Aorta (tissue), 5 donors: Measurements from ENCODE around the gene ALDH5A1. TPM values are rescaled to one million over a fixed set of nuclear protein-coding genes. Genes with fewer than 3 reads are reported as not detected.
A peak's percentile ranks its signal among the peaks of the same experiment; 100 is the strongest.

Experiments used
- ATAC-seq: fragments of 200-7000 bp; cut with Tn5 transposase; one replicate; pipeline ENCODE4 v1.9.1; 2022; ENCODE audit warnings: moderate library complexity; ENCODE audit not compliant: low FRiP score
- DNase-seq, 2 donors: peaks; one replicate each; pipeline ENCODE4 v3.0.0-alpha.2; 2020
- H3K27ac ChIP-seq, 2 donors: one replicate each; pipeline ENCODE4 v1.5.1; 2013; ENCODE audit warnings: low read length in 2 of 2, mild to moderate bottlenecking in 2 of 2, moderate library complexity in 2 of 2, control low read depth in 1 of 2, inconsistent platforms in 1 of 2, low read depth in 1 of 2
- H3K27me3 ChIP-seq, 2 donors: one replicate each; pipeline ENCODE4 v1.6.1; 2013; ENCODE audit warnings: control low read depth in 1 of 2, low read length in 1 of 2, mild to moderate bottlenecking in 1 of 2, moderate library complexity in 1 of 2; ENCODE audit not compliant: insufficient read depth in 2 of 2, control insufficient read depth in 1 of 2
- H3K36me3 ChIP-seq, 2 donors: one replicate each; pipeline ENCODE4 v1.6.1; 2013; ENCODE audit warnings: control low read depth in 1 of 2, low read length in 1 of 2, mild to moderate bottlenecking in 1 of 2; ENCODE audit not compliant: insufficient read depth in 2 of 2, control insufficient read depth in 1 of 2
- H3K4me1 ChIP-seq, 2 donors: one replicate each; pipeline ENCODE4 v1.6.1; 2013; ENCODE audit warnings: low read length in 2 of 2, control low read depth in 1 of 2, mild to moderate bottlenecking in 1 of 2, moderate library complexity in 1 of 2; ENCODE audit not compliant: insufficient read depth in 2 of 2, control insufficient read depth in 1 of 2
- H3K4me3 ChIP-seq, 2 donors: one replicate each; pipeline ENCODE4 v1.5.1; 2013; ENCODE audit warnings: low read length in 2 of 2, control low read depth in 1 of 2, mild to moderate bottlenecking in 1 of 2
- H3K9me3 ChIP-seq: one replicate; pipeline ENCODE4 v1.6.1; 2013; ENCODE audit warnings: mild to moderate bottlenecking, low read length; ENCODE audit not compliant: control insufficient read depth
- WGBS, 2 donors: extraction: QIAGEN DNeasy Blood & Tissue Kit; methylation state at CpG; one replicate each; pipeline ENCODE4 v1.1.7; 2013; 5-methylcytosine and 5-hydroxymethylcytosine counted together
- intact Hi-C, 2 donors: fragments of 100-400 bp; cut with DNase I; formaldehyde crosslinking; loops; one replicate each; pipeline versions ENCODE4 v1.14.2 to v1.15.0; 2022
- long read RNA-seq, 2 donors: library from polyadenylated mRNA; unstranded; transcript quantifications; one replicate each; pipeline ENCODE4 v2.0.0, GENCODE V29; 2020 to 2021
- polyA plus RNA-seq, 2 donors: library from polyadenylated mRNA; stranded (reverse); fragments of 200-250 nt; gene quantifications; one replicate each; pipeline ENCODE4 v1.2.3, GENCODE V29; 2013
- total RNA-seq, 2 donors: library from RNA; stranded (reverse); fragmentation: NEBNext Ultra II Directional; extraction: Animal tissue kit (Norgen Biotek cat#: 25700); gene quantifications; one replicate each; pipeline ENCODE4 v1.2.1, GENCODE V29; 2021
- donor health status: healthy with polysubstance abuse.
- donor health status: Bipolar disorder and iron deficiency.
- donor health status: DM: no; HTN: no; CAD: no.
- donor health status: DM: no; HTN: no; CAD: no.
- donor health status: DM: yes; HTN: yes; CAD: no.

ALDH5A1 gene
- total RNA-seq (1 to 10 TPM; 5.1 to 8.2 TPM), polyA plus RNA-seq (1 to 10 TPM; 2.1 to 4.9 TPM)
- long read RNA-seq, donor 1, full-length matches to known transcripts, result 1 of 2 reads
- long read RNA-seq, donor 1, partial matches to known transcripts, result 0 of 2 reads
- long read RNA-seq, donor 1, other reads (novel, unspliced or antisense), result 1 of 2 reads
- long read RNA-seq, donor 2, full-length matches to known transcripts, result 1 of 3 reads
- long read RNA-seq, donor 2, partial matches to known transcripts, result 0 of 3 reads
- long read RNA-seq, donor 2, other reads (novel, unspliced or antisense), result 2 of 3 reads

DNA sequence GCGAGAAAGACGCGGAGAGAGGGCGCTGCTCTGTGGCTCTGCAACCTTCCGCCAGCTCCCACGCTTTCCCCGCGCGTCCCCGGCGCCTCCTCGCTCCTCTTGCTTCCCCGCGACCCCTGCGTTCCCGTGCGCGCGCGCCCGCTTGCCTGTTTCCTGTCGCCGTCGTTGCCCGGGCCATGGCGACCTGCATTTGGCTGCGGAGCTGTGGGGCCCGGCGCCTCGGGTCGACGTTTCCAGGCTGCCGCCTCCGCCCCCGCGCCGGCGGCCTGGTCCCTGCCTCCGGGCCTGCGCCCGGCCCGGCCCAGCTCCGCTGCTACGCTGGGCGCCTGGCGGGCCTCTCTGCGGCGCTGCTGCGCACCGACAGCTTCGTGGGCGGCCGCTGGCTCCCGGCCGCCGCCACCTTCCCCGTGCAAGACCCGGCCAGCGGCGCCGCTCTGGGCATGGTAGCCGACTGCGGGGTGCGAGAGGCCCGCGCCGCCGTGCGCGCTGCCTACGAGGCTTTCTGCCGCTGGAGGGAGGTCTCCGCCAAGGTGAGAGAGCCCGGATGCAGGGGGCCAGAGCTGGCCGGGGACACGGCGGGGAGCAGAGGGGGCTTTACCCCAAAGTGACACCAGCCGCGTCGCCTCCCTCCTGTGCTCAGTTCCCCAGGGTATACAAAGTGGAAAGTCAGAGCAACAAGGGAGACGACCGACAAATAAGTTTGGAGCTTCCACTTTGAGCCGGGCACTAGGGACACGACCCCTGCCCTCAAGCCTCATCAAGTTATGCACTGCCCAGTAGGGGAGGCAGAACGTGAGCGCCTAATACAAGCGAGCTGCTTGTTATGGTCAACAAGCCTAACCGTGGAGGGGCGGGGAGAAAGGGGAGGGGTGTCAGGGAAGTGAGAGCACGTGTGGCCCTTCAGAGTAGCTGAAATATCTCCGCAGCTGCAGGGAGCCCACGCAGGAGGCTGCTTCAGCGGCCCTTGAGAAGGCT is at the start of gene ALDH5A1:
Gene ALDH5A1 (plus strand): TSS at position 149 of the 975 bp plus-strand sequence. CDS start 28 bp downstream, at position 177.
- 0% methylated on average over 83 to 93 of the region's 93 CpGs for WGBS, 2 donors
- no peaks in the 10 kb centered on the region for H3K36me3 ChIP-seq
- H3K4me3 ChIP-seq, result peak within 1 kb of the TSS; percentile 71 to 74
- H3K27me3 ChIP-seq, result no peaks in the 10 kb centered on the region
- ATAC-seq (peak; percentile 88), DNase-seq (peak; percentile 83 to 91)
- no peaks in the 10 kb centered on the region for H3K4me1 ChIP-seq
- peak within 1 kb of the TSS in 1 of 2 donors; percentile 60 for H3K27ac ChIP-seq
- intact Hi-C loops, result loop anchor here in 1 of 2 donors (10.0 kb wide), 1 partner anchor 60 kb away; no protein-coding TSS in a partner anchor
- no peaks in the 10 kb centered on the region for H3K9me3 ChIP-seq

DNA sequence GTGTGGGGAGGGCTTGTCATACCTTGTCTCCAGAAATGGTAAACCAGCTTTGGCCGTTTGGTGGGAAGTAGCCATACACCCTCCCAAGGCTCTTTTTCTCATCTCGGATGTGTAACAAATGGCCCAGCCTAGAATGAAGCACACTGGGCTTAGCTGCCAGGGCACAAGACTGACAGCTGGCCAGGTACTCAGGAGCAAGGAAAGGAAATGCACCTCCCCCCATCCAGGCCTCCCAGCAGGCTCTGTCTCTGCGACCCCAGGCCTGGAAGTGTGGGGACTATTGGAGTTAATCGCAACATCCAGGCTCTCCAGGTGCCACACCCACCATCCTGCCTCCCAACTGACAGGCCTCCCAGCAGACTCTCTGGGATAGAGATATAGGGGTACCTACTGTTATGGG is 49.1 kb upstream of the ALDH5A1 start:
- Histone ChIP-seq H3K9me3 (no peaks in the 10 kb centered on the region), H3K4me3 (no peak overlapping the region), H3K4me1 (no peaks in the 10 kb centered on the region), H3K27me3 (no peaks in the 10 kb centered on the region), H3K27ac (no peak overlapping the region), H3K36me3 (peaks cover 2 to 3% of the 10 kb centered on the region in 2 donors)
- DNase-seq, result no peak
- 59 to 67% methylated on average over 4 of the region's 4 CpGs for whole genome bisulfite sequencing, 2 donors
- intact Hi-C loops, result no loop called here
- no peak for ATAC-seq

- WGBS, 2 donors, result 87 to 91% methylated on average over 7 of the region's 7 CpGs
- no peak overlapping the region for H3K27ac ChIP-seq
- H3K4me1 ChIP-seq, result no peaks in the 10 kb centered on the region
- intact Hi-C loops, result no loop called here
- H3K36me3 ChIP-seq, result peaks cover 2 to 3% of the 10 kb centered on the region in 2 donors
- no peak for ATAC-seq
- no peak overlapping the region for H3K4me3 ChIP-seq
- no peak for DNase-seq
- H3K27me3 ChIP-seq, result no peaks in the 10 kb centered on the region
- no peaks in the 10 kb centered on the region for H3K9me3 ChIP-seq
Measured at GRCh38 chr6:24446670-24447069, 48.1 kb upstream of the ALDH5A1 start.

- 71% methylated on average over 4 of the region's 4 CpGs for WGBS, 2 donors
- intact Hi-C loops, result no loop called here
Measured at GRCh38 chr6:24448396-24448795, 46.4 kb upstream of the ALDH5A1 start.

DNA sequence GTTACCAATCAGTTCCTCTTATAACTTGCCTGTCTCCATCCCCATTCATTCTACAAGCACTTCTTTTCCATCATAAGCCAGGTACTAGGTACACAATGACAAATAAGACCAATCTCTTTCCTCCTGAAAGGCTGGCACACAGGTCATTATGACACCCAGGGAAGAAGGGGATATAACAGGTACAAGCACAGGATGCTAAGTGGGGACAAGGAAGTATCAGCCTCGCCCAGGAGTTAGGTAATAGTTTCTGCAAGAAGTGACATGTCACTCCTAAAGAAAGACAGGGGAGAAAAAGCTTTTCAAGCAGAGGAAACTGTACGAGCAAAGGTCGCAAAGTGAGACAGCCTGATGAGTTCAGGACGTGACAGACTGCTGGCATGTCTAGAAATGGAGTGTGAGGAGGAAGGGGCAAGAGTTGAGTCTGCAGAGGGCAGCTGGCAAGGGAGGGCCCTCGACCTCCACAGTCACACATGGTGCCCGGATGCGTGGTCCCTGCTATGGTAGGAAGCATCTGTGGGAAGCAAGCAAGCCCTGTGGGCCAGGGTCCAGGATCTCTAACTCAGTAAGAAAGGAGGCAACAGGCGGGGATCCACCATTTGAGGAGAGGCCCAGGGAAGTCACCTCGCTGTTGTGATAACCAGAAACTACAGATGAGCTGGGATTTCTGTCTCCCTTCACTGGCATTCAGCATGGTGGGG is 45.8 kb upstream of the ALDH5A1 start:
- 89 to 90% methylated on average over 9 of the region's 9 CpGs for WGBS, 2 donors
- Histone ChIP-seq H3K36me3 (peaks cover 2 to 3% of the 10 kb centered on the region in 2 donors), H3K9me3 (no peaks in the 10 kb centered on the region), H3K27me3 (no peaks in the 10 kb centered on the region), H3K27ac (no peak overlapping the region), H3K4me3 (no peak overlapping the region), H3K4me1 (no peaks in the 10 kb centered on the region)
- DNase-seq (no peak), ATAC-seq (no peak)
- intact Hi-C loops, result no loop called here

More at GRCh38 chr6:24448396-24448795, 46.4 kb upstream of the ALDH5A1 start:
- ATAC-seq (no peak), DNase-seq (no peak)
- no peaks in the 10 kb centered on the region for H3K27me3 ChIP-seq
- no peak overlapping the region for H3K27ac ChIP-seq
- H3K4me1 ChIP-seq, result no peaks in the 10 kb centered on the region
- no peaks in the 10 kb centered on the region for H3K9me3 ChIP-seq
- no peak overlapping the region for H3K4me3 ChIP-seq
- H3K36me3 ChIP-seq, result peaks cover 2 to 3% of the 10 kb centered on the region in 2 donors

- ATAC-seq (no peak), DNase-seq (no peak)
- Histone ChIP-seq H3K27me3 (no peaks in the 10 kb centered on the region), H3K4me3 (no peak overlapping the region), H3K4me1 (no peaks in the 10 kb centered on the region), H3K9me3 (no peaks in the 10 kb centered on the region), H3K36me3 (no peaks in the 10 kb centered on the region), H3K27ac (no peak overlapping the region)
- WGBS, 2 donors, result 73 to 78% methylated on average over 13 of the region's 13 CpGs
- intact Hi-C loops, result no loop called here
Measured at GRCh38 chr6:24451581-24452388, 43.0 kb upstream of the ALDH5A1 start.

DNA sequence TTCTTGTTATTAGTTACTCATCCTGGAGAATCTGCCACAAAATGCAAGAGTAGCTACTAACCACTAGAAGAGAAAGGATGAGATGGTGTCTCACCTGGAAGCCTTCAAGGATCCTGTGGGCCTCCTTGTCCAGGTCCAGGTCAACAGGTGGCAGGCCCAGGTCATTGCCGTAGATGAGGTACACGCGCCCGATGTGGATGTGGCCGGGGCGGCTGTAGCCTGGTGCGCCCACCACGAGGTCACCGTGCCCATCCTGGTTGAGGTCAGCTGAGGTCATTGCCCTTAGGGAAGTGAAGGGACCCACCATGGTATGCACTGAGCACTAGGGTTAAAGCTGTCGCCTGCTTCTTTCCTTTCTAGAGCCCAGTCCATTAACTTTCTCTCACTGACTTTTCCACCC is 40.8 kb upstream of the ALDH5A1 start:
- intact Hi-C loops, result no loop called here
- DNase-seq (no peak), ATAC-seq (no peak)
- Histone ChIP-seq H3K27ac (no peak overlapping the region), H3K4me1 (no peaks in the 10 kb centered on the region), H3K27me3 (no peaks in the 10 kb centered on the region), H3K36me3 (no peaks in the 10 kb centered on the region), H3K9me3 (no peaks in the 10 kb centered on the region), H3K4me3 (no peak overlapping the region)
- 94 to 95% methylated on average over 10 of the region's 10 CpGs for WGBS, 2 donors

GRCh38 chr6:24454452-24454851 is 40.3 kb upstream of the ALDH5A1 start:
- Histone ChIP-seq H3K4me1 (no peaks in the 10 kb centered on the region), H3K9me3 (no peaks in the 10 kb centered on the region), H3K27me3 (no peaks in the 10 kb centered on the region), H3K36me3 (no peaks in the 10 kb centered on the region), H3K27ac (no peak overlapping the region), H3K4me3 (no peak overlapping the region)
- ATAC-seq (no peak), DNase-seq (no peak)
- intact Hi-C loops, result no loop called here
- 88 to 90% methylated on average over 5 of the region's 5 CpGs for WGBS, 2 donors
